Fibroblast of lung (primary cell): ENCODE data around the gene KRT80.

Experiments
- EZH2 ChIP-seq: IDR thresholded peaks from 2 replicates; pipeline ENCODE4 v1.5.1; 2012; ENCODE audit warnings: low read length, control low read depth, mild to moderate bottlenecking; ENCODE audit errors: missing control alignments
- TF ChIP-seq, protein P1 (sequence below), 2 donors: IDR thresholded peaks in 1 of 2; conservative IDR thresholded peaks in 1 of 2; 1 replicate in 1 of 2; 2 replicates in 1 of 2; pipeline ENCODE4 v1.5.1; 2011 to 2012; ENCODE audit warnings: low read length in 2 of 2, control low read depth in 1 of 2, inconsistent platforms in 1 of 2, low read depth in 1 of 2, mild to moderate bottlenecking in 1 of 2

DNA sequence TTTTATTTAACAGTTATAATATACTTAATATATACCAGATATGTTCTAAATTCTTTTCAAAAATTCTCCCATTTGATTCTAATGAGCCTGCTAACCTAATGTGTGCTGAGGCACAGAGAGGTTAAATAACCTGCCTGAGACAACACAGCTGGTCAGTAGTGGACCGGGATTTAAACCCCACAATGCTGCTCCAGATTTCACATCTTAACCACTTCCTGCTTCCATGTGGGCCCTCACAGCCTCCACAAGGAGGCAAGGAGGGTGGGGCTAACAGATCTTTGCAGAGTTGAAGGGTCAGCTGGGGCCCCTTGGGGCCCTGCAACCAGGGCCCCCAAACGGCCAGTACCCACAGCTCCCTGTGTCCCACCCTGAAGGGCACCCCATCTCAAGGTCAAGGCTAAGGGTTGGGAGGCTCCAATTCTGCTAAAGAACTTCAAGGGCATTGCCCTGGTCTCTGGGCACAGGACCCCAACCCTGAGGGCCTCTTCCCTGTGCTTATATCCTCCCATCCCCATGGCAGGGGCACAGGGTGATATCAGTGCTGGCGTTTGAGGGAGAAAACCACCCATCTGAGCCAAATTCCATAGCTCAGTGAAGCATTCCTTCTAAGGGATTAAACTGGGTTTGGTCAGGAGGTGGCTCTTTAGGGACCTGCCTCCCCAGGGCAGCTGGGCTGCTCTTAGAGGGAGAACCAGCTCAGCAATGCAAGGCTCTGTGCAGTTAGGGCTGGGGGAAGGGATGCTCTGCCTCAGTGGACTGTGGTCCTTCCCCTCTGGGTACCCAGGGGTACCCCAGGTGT lies 2.2 kb downstream of the KRT80 start:
- TF ChIP-seq, protein P1, sequence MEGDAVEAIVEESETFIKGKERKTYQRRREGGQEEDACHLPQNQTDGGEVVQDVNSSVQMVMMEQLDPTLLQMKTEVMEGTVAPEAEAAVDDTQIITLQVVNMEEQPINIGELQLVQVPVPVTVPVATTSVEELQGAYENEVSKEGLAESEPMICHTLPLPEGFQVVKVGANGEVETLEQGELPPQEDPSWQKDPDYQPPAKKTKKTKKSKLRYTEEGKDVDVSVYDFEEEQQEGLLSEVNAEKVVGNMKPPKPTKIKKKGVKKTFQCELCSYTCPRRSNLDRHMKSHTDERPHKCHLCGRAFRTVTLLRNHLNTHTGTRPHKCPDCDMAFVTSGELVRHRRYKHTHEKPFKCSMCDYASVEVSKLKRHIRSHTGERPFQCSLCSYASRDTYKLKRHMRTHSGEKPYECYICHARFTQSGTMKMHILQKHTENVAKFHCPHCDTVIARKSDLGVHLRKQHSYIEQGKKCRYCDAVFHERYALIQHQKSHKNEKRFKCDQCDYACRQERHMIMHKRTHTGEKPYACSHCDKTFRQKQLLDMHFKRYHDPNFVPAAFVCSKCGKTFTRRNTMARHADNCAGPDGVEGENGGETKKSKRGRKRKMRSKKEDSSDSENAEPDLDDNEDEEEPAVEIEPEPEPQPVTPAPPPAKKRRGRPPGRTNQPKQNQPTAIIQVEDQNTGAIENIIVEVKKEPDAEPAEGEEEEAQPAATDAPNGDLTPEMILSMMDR (conservative IDR thresholded peaks at IDR 0.05 in 1 of 2, IDR thresholded peaks at IDR 0.05 in 1 of 2; ENCODE audit: low read depth in 1 of 2, low read length in 2 of 2) = no peak
- no peak for TF ChIP-seq EZH2
